Lower lobe of right lung (tissue), 2 donors: ENCODE data around the gene SNX22. TPM values are rescaled to one million over a fixed set of nuclear protein-coding genes. Genes with fewer than 3 reads are reported as not detected.

Experiments
- ATAC-seq, 2 donors: fragments of 200-7000 bp; cut with Tn5 transposase; one replicate each; pipeline ENCODE4 v1.9.1; 2020 to 2022; ENCODE audit warnings: mild to moderate bottlenecking in 2 of 2, moderate library complexity in 2 of 2
- DNase-seq: peaks from one replicate; pipeline ENCODE4 v3.0.0-alpha.2; 2020
- H3K27ac ChIP-seq: fragments of 200-600 bp; one replicate; pipeline ENCODE4 v1.8.0; 2022
- H3K27me3 ChIP-seq: fragments of 200-600 bp; one replicate; pipeline ENCODE4 v1.8.0; 2022; ENCODE audit warnings: low read depth
- H3K36me3 ChIP-seq: fragments of 200-600 bp; one replicate; pipeline ENCODE4 v1.8.0; 2022; ENCODE audit warnings: mild to moderate bottlenecking
- H3K4me1 ChIP-seq: fragments of 200-600 bp; one replicate; pipeline ENCODE4 v1.8.0; 2022
- H3K4me3 ChIP-seq: fragments of 200-600 bp; one replicate; pipeline ENCODE4 v1.8.0; 2022; ENCODE audit warnings: mild to moderate bottlenecking
- H3K9me3 ChIP-seq: fragments of 200-600 bp; one replicate; pipeline ENCODE4 v1.8.0; 2022
- CTCF ChIP-seq: fragments of 200-600 bp; IDR thresholded peaks from one replicate; pipeline ENCODE4 v1.8.0; 2022; ENCODE audit warnings: antibody characterized with exemption, mild to moderate bottlenecking
- intact Hi-C: fragments of 100-400 bp; cut with DNase I; formaldehyde crosslinking; loops from one replicate; pipeline ENCODE4 v1.11.0; 2022
- total RNA-seq: library from RNA; stranded (reverse); fragmentation: NEBNext Ultra II Directional; extraction: Animal tissue kit (Norgen Biotek cat#: 25700); gene quantifications from one replicate; pipeline ENCODE4 v1.2.1, GENCODE V29; 2021
- donor health status: DM: no; HTN: yes; CAD: no; lungs with severe emphysema.

The SNX22 gene
- total RNA-seq, 1 donor from 2014 or later = 17.4 TPM

- Histone ChIP-seq H3K4me3 (no peak overlapping the region), H3K36me3 (peaks cover 85% of the 10 kb centered on the region), H3K27ac (no peak overlapping the region), H3K9me3 (no peaks in the 10 kb centered on the region), H3K4me1 (peaks cover 23% of the 10 kb centered on the region), H3K27me3 (no peaks in the 10 kb centered on the region)
- peak in 1 of 2 donors; percentile 32 for ATAC-seq
- intact Hi-C loops = no loop called here
- no peak for TF ChIP-seq CTCF
- DNase-seq = no peak
Measured at GRCh38 chr15:64136347-64136746, 15.2 kb upstream of the SNX22 start.

- no peak for TF ChIP-seq CTCF
- H3K9me3 ChIP-seq = no peaks in the 10 kb centered on the region
- intact Hi-C loops = no loop called here
- peaks cover 85% of the 10 kb centered on the region for H3K36me3 ChIP-seq
- no peak overlapping the region for H3K4me3 ChIP-seq
- ATAC-seq (no peak), DNase-seq (no peak)
- H3K27ac ChIP-seq = no peak overlapping the region
- H3K4me1 ChIP-seq = peaks cover 20% of the 10 kb centered on the region
- no peaks in the 10 kb centered on the region for H3K27me3 ChIP-seq
Measured at GRCh38 chr15:64137226-64137833, 14.2 kb upstream of the SNX22 start.

- peaks cover 85% of the 10 kb centered on the region for H3K36me3 ChIP-seq
- intact Hi-C loops = no loop called here
- H3K27ac ChIP-seq = no peak overlapping the region
- no peak overlapping the region for H3K4me3 ChIP-seq
- DNase-seq (no peak), ATAC-seq (no peak)
- no peaks in the 10 kb centered on the region for H3K27me3 ChIP-seq
- peaks cover 12% of the 10 kb centered on the region for H3K4me1 ChIP-seq
- H3K9me3 ChIP-seq = no peaks in the 10 kb centered on the region
- TF ChIP-seq CTCF = no peak
Measured at GRCh38 chr15:64138331-64138941, 13.1 kb upstream of the SNX22 start.

- H3K36me3 ChIP-seq = peaks cover 78% of the 10 kb centered on the region
- TF ChIP-seq CTCF = no peak
- no peaks in the 10 kb centered on the region for H3K27me3 ChIP-seq
- no peak for ATAC-seq
- intact Hi-C loops = no loop called here
- H3K4me1 ChIP-seq = no peaks in the 10 kb centered on the region
- H3K27ac ChIP-seq = no peak overlapping the region
- no peak for DNase-seq
- H3K4me3 ChIP-seq = no peak overlapping the region
- H3K9me3 ChIP-seq = no peaks in the 10 kb centered on the region
Measured at GRCh38 chr15:64141798-64142512, 9.6 kb upstream of the SNX22 start.

GRCh38 chr15:64143276-64143675 lies 8.3 kb upstream of the SNX22 start:
- H3K27ac ChIP-seq = no peak overlapping the region
- no peak for TF ChIP-seq CTCF
- no peak overlapping the region for H3K4me3 ChIP-seq
- intact Hi-C loops = no loop called here
- no peaks in the 10 kb centered on the region for H3K4me1 ChIP-seq
- H3K27me3 ChIP-seq = no peaks in the 10 kb centered on the region
- H3K9me3 ChIP-seq = no peaks in the 10 kb centered on the region
- H3K36me3 ChIP-seq = peaks cover 64% of the 10 kb centered on the region
- no peak for ATAC-seq
- DNase-seq = no peak
